Measurements from ENCODE around the gene CAMK4.
A peak's percentile ranks its signal among the peaks of the same experiment; 100 is the strongest.
"Not testable (repeated sequence)": the region's sequence is repeated elsewhere in the genome, so short reads cannot be mapped to it uniquely, and the experiment has no call there.

The CAMK4 gene

DNA sequence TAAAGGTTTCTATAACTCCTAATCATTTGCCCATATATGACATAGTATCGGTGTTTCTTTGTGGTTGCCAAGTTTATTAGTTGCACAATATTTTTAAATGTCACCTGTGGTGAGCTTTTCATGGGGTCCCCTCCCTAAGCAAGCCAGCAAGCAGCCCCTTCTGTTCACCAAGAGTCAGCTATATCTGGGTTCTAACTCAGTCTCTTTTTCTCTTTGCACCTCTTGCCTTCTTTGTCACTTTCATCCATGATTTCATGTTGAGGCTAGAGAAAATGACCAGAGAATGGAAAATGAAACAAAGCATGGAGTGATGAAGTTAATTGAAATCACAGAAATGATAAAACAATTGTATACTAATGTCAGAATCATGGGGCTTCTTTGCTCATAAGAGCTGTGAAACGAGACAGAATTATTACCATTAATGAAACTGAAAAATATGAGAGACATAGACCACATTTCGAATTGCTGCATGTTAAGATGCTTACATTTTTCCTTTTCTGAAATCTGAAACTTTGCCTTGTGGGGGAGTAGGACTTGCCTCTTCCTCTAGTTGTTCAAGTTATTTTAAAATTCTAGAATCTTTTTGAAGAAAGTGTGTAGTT, 75.7 kb downstream of the CAMK4 start:
- Mint-ChIP-seq H3K4me1 (ENCODE audit: low read depth) (peaks cover 42% of the 10 kb centered on the region), H3K36me3 (peaks cover 22% of the 10 kb centered on the region), H3K4me3 (peak overlapping the region; percentile 60), H3K9me3 (ENCODE audit: low read depth) (peaks cover 3% of the 10 kb centered on the region), H3K27me3 (no peaks in the 10 kb centered on the region), H3K27ac (peak overlapping the region; percentile 92)

DNA sequence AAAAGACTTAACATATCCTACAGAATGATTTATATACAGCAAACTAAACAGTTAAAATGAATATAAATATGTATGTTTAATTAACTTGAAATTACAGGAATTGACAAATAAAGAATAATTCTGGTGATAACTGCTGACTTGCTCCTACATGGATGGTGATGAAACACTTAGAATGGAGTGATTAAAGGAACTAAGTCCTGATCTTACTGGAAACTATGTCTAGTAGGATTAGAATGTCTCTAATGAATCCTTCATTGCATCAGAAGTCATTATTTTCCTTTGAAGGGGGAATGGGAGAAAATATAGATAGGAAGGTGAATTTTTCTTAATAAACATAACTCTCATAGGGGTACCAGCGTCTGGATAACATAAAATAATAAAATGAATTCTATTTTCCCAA, 77.1 kb downstream of the CAMK4 start:
- H3K9me3 Mint-ChIP-seq (ENCODE audit: low read depth), result peaks cover 3% of the 10 kb centered on the region
- no peak overlapping the region for H3K4me3 Mint-ChIP-seq
- H3K4me1 Mint-ChIP-seq (ENCODE audit: low read depth), result peaks cover 30% of the 10 kb centered on the region
- H3K27ac Mint-ChIP-seq, result peak overlapping the region; percentile 71
- H3K27me3 Mint-ChIP-seq, result no peaks in the 10 kb centered on the region
- peaks cover 22% of the 10 kb centered on the region for H3K36me3 Mint-ChIP-seq

DNA sequence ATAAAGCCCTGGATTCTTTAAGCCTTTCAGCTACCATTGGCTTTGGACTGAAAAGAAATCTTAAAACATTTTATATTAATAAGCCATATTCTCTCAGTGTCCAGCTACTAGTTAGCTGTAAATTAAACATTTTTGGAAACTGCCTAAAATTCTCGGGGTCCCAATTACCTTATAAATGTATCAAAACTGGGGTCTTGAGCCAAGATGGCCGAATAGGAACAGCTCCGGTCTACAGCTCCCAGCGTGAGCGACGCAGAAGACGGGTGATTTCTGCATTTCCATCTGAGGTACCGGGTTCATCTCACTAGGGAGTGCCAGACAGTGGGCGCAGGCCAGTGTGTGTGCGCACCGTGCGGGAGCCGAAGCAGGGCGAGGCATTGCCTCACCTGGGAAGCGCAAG, 77.9 kb downstream of the CAMK4 start:
- H3K27ac Mint-ChIP-seq; H3K4me3 Mint-ChIP-seq; H3K27me3 Mint-ChIP-seq; H3K9me3 Mint-ChIP-seq (ENCODE audit: low read depth): not testable (repeated sequence)
- Mint-ChIP-seq H3K4me1 (ENCODE audit: low read depth) (peaks cover 27% of the 10 kb centered on the region), H3K36me3 (peaks cover 22% of the 10 kb centered on the region)

DNA sequence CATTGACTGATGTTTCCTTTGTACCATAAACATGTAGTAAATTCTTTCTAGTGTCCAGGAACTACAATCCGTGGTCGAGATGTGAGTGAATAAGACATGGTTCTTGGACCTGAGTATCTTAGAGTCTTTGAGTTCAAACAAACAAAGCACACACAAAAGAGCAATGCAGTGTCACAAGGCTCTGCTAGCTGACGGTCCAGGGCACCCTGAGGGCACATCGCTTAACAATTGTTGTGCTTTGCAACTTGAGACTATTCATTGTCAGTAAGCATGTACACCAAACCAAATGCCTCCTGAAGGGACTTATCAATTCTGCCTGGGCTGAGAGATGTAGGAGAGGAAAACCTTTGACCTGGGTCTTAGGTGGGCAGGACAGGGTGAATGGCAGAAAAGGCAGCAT, 84.8 kb downstream of the CAMK4 start:
- H3K4me1 Mint-ChIP-seq (ENCODE audit: low read depth), result peaks cover 52% of the 10 kb centered on the region
- peak overlapping the region; percentile 4 for H3K4me3 Mint-ChIP-seq
- no peaks in the 10 kb centered on the region for H3K9me3 Mint-ChIP-seq (ENCODE audit: low read depth)
- peaks cover 6% of the 10 kb centered on the region for H3K36me3 Mint-ChIP-seq
- H3K27ac Mint-ChIP-seq, result peak overlapping the region; percentile 89
- H3K27me3 Mint-ChIP-seq, result no peaks in the 10 kb centered on the region

DNA sequence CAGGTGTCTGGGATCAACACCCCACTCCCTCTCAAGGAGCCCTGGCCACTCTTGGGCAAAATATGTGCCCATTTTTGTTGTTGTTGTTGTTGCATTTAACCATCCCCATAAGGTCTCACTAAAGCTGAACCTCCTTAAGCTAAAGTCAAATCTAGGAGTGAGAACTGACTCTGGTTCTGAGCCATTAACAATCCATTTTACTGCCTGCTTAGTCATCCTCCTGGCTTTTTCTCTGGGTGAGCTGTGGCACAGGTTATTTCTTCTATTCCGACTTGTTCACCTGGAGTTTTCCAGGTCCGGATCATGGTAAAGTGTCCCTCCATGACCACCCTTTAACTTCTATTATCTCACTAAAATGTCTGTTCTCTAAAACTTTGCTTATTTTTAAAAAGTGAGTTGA, 85.2 kb downstream of the CAMK4 start:
- H3K36me3 Mint-ChIP-seq, result peaks cover 6% of the 10 kb centered on the region
- H3K4me3 Mint-ChIP-seq, result no peak overlapping the region
- H3K4me1 Mint-ChIP-seq (ENCODE audit: low read depth), result peaks cover 55% of the 10 kb centered on the region
- no peaks in the 10 kb centered on the region for H3K27me3 Mint-ChIP-seq
- H3K9me3 Mint-ChIP-seq (ENCODE audit: low read depth), result no peaks in the 10 kb centered on the region
- H3K27ac Mint-ChIP-seq, result peak overlapping the region; percentile 89

DNA sequence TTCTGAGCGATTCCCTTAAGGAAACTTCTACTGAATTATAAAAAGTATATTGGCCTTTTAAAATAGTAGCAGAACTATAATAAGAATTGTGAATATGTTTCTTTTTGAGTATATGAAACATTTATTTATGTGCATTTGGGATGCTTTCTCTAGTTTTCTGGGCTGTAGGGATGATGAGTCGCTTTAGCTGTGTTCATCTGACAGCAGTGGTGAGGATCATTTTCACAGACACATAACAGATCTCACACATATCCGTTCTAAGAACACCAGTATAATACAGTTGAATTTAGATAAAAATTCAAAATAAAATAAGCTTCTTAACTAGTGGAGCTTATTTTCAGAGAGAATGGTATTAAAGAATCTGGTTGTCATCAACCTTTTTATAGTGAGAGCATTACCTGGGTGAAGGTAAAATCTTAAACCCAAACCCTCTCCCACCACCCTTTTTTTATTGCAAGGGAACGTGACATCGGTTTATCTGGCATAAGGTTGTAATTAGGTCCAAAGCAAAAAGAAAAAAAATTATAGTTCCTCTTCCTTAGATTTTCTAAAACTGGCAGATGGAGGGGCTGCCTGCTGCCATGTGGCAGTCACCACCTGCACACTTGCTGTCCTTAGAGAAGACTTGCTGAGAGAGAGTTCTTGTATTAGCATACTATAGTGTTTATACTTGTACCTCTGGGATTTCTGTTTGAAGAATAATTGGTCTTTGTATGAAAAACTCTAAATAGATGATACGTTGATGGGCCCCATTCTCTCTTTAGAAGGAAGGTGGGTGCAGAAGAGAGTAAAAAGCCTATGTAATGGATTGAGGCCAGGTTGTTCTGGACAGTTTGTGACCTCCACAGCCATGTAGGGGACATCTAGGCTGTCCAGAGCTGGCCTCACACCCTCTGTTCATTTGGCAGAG, 86.8 kb downstream of the CAMK4 start:
- H3K4me1 Mint-ChIP-seq (ENCODE audit: low read depth), result peaks cover 70% of the 10 kb centered on the region
- no peak overlapping the region for H3K4me3 Mint-ChIP-seq
- peaks cover 6% of the 10 kb centered on the region for H3K36me3 Mint-ChIP-seq
- no peaks in the 10 kb centered on the region for H3K27me3 Mint-ChIP-seq
- H3K27ac Mint-ChIP-seq, result peak overlapping the region; percentile 89
- H3K9me3 Mint-ChIP-seq (ENCODE audit: low read depth), result no peaks in the 10 kb centered on the region

DNA sequence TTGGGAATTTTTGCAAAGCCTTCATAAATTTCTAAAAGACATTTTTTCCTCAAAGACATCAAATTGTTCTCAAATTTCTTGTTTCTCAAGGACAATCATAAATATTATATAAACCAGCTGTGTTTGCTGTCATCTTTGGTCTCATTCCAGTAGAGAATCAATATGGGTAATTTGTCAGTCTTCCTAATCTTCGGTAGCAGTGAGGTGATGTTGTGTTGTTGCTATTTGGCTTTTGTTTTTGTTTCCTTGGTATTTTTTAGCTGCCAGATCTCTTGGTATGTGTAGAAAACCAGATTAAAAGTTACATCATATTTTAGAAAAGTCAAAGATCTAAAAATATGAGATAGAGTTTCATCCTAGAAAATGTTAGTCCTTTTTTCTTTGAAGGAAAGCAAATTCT, 87.5 kb downstream of the CAMK4 start:
- peak overlapping the region; percentile 89 for H3K27ac Mint-ChIP-seq
- no peaks in the 10 kb centered on the region for H3K27me3 Mint-ChIP-seq
- H3K4me3 Mint-ChIP-seq, result peak overlapping the region; percentile 1
- peaks cover 6% of the 10 kb centered on the region for H3K36me3 Mint-ChIP-seq
- peaks cover 77% of the 10 kb centered on the region for H3K4me1 Mint-ChIP-seq (ENCODE audit: low read depth)
- H3K9me3 Mint-ChIP-seq (ENCODE audit: low read depth), result no peaks in the 10 kb centered on the region

DNA sequence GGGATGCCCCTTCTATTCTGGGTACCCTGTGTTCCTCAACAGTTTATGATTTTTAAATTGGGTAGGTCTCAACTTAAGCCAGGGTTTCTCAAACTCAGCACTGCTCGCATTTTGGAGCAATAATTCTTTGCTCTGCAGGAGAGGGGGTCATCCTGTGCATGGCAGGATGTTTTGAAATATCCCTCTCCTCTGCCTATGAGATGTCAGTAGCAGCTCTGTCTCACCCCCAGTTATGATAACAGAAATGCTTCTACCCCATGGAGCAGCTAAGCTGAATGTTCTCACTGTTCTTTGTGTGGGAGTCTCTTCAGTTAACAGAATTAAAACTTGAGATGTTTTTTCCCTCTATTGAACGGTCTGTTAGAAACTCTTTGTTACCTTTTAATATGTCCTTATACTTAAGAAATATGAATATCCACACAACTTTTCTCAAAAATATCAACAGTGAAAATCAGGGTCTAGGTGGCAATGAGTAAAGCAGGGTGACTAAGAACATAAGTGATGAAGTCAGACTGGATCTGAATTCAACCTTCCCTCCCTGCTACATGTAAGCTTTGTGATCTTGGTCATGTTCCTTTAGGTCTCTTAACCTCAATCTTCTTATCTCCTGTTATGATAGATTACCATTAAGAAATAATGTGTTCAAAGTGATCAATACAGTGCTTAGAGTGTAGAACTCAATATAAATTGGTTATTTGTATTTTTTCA, 89.0 kb downstream of the CAMK4 start:
- H3K27ac Mint-ChIP-seq, result peak overlapping the region; percentile 89
- peaks cover 6% of the 10 kb centered on the region for H3K36me3 Mint-ChIP-seq
- H3K4me3 Mint-ChIP-seq, result peak overlapping the region; percentile 33
- H3K4me1 Mint-ChIP-seq (ENCODE audit: low read depth), result peaks cover 85% of the 10 kb centered on the region
- no peaks in the 10 kb centered on the region for H3K9me3 Mint-ChIP-seq (ENCODE audit: low read depth)
- H3K27me3 Mint-ChIP-seq, result no peaks in the 10 kb centered on the region

DNA sequence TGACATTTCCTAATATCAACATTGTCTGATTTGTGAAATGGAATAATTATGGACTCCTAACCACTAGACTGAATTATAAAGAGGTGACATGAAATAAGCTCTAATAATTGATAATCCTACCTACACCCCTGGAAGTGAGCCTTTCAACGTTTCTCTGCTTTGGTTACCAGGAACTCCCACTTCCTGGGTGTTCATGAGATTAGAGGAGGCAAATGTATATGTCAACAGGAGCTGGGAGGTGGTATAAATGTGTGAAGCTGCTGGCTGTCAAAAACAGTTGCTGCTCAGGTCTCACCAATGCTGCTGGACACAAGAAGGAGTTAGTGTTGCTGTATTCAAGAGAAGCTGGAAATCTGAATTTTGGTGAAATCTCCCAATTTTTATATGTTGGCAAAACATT, 96.8 kb downstream of the CAMK4 start:
- peaks cover 34% of the 10 kb centered on the region for H3K36me3 Mint-ChIP-seq
- H3K4me1 Mint-ChIP-seq (ENCODE audit: low read depth), result peaks cover 66% of the 10 kb centered on the region
- peak overlapping the region; percentile 83 for H3K27ac Mint-ChIP-seq

DNA sequence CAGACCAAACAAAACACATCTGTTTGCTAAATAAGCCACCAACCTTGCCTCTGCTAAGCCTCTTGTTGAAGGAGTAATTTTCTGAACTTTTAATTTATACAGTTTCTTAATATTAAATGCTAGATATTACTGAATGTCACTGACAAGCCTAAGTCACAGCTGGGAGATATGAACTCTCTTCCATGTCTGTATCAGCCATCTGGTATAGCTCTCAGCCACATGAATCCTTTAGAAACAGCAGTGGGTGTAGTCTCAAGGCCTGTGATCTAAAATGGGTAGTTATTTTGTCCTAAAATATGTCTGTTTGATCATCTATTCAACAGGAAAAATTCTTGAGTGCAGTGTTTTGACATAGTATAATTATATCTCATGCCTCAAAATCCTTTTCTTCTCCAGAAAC, 97.2 kb downstream of the CAMK4 start:
- H3K9me3 Mint-ChIP-seq (ENCODE audit: low read depth), result peaks cover 18% of the 10 kb centered on the region
- H3K4me3 Mint-ChIP-seq, result no peak overlapping the region
- no peaks in the 10 kb centered on the region for H3K27me3 Mint-ChIP-seq
- H3K36me3 Mint-ChIP-seq, result peaks cover 36% of the 10 kb centered on the region
- H3K4me1 Mint-ChIP-seq (ENCODE audit: low read depth), result peaks cover 62% of the 10 kb centered on the region
- peak overlapping the region; percentile 66 for H3K27ac Mint-ChIP-seq

More for the DNA sequence above, 96.8 kb downstream of the CAMK4 start:
- Mint-ChIP-seq H3K4me3 (peak overlapping the region; percentile 5), H3K9me3 (ENCODE audit: low read depth) (peaks cover 18% of the 10 kb centered on the region), H3K27me3 (no peaks in the 10 kb centered on the region)

DNA sequence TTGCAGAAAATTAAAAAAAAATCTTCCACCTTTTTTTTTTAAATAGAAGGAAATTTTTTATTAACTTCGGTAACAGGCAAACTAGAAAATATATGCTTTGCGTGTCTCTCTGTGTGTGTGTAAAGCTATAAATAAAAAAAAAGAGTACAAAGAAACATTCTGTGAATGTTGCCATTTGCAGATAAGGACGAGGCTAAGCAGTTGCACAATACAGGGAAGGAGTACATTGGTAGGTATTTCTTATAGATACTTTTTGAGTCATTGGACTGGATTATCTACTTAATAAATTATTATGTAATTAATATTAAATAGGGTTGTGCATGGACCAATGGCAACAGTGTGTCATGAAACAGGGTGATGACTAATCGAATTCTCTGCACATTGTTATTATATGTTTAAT, 102.4 kb downstream of the CAMK4 start:
- Mint-ChIP-seq H3K9me3 (ENCODE audit: low read depth) (peaks cover 25% of the 10 kb centered on the region), H3K4me1 (ENCODE audit: low read depth) (peaks cover 23% of the 10 kb centered on the region), H3K27ac (no peak overlapping the region), H3K27me3 (no peaks in the 10 kb centered on the region), H3K36me3 (peaks cover 38% of the 10 kb centered on the region), H3K4me3 (no peak overlapping the region)

DNA sequence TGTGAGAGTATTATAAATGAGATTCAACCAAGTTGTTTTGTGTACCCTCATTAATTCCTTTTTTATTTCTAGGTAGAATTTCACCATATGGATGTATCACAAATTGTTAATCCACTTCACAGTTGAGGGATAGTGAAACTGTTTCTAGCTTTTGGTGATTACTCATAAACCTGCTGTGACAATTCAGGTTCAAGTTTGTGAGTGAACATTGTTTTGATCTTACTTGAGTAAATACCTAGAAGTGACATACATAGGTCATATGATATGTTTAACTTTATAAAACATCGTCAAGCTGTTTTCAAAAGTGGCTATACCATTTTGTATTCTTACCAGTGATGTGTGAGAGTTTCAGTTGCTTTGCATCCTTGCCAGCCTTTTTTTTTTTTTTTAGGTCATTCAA, 112.9 kb downstream of the CAMK4 start:
- H3K27ac Mint-ChIP-seq, result peak overlapping the region; percentile 79
- peaks cover 2% of the 10 kb centered on the region for H3K36me3 Mint-ChIP-seq
- no peaks in the 10 kb centered on the region for H3K9me3 Mint-ChIP-seq (ENCODE audit: low read depth)
- H3K27me3 Mint-ChIP-seq, result no peaks in the 10 kb centered on the region
- H3K4me3 Mint-ChIP-seq, result no peak overlapping the region
- H3K4me1 Mint-ChIP-seq (ENCODE audit: low read depth), result peaks cover 87% of the 10 kb centered on the region

DNA sequence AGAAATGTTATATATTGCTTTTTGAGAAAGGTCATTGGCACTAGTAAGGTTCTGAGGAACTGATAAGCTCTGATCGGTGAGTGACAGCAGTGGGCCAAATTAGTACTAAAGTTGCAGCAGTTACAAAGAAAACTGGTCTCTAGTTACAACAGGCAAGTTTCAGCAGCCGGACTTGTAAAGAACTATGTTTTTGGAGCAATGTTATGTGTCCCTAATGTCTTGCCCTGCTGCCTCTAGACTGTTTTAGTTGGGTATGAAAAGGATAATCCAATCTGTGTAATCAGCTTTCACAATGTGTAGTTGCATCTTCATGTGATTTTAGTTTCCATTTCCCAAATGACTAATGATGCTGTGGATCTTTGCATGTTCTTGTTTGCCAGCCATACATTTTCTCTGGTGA, 113.5 kb downstream of the CAMK4 start:
- Mint-ChIP-seq H3K4me1 (ENCODE audit: low read depth) (peaks cover 82% of the 10 kb centered on the region), H3K9me3 (ENCODE audit: low read depth) (no peaks in the 10 kb centered on the region), H3K4me3 (no peak overlapping the region), H3K27ac (peak overlapping the region; percentile 79), H3K27me3 (no peaks in the 10 kb centered on the region), H3K36me3 (peaks cover 2% of the 10 kb centered on the region)

DNA sequence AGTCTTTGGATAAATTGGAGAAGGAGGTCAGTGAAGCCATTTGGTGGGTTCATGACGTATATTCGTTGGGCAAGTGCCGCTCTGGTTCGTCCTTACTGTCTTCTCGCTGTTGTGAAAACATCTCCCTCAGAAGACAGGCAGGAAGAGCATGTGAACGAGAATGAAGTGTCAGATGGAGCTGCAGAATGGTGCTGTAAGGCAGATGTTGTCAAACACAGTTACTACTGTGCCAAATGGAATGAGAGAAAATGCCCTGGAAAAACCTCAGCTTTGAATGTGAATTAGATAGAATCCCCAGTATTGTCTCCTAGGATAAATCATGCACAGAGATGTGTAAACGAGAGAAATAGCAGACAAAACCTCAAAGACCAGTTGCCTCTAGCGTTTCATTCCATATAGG, 121.5 kb downstream of the CAMK4 start:
- Mint-ChIP-seq H3K36me3 (peaks cover 23% of the 10 kb centered on the region), H3K27ac (no peak overlapping the region), H3K4me1 (ENCODE audit: low read depth) (peaks cover 57% of the 10 kb centered on the region), H3K4me3 (no peak overlapping the region), H3K9me3 (ENCODE audit: low read depth) (no peaks in the 10 kb centered on the region), H3K27me3 (no peaks in the 10 kb centered on the region)

DNA sequence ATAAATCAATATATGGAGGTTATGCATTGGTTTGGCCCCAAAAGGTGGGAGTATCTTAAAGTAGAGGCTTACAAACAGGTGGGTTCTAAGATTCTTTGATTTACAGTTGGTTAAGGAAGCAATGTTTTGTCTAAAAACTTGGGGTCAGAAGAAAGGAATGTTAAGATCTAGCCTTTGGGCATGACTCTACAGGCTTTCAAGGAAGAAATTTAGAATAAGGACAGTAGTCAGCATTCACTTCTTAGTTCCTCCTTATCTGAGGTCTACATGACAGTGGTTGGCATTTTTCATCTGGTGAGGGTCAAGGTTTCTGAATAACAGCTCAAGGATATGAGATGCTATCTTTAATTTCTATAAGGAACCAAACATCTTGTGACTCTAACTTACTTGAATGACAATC, 122.8 kb downstream of the CAMK4 start:
- no peaks in the 10 kb centered on the region for H3K27me3 Mint-ChIP-seq
- H3K27ac Mint-ChIP-seq, result peak overlapping the region; percentile 46
- H3K4me3 Mint-ChIP-seq, result no peak overlapping the region
- no peaks in the 10 kb centered on the region for H3K9me3 Mint-ChIP-seq (ENCODE audit: low read depth)
- peaks cover 26% of the 10 kb centered on the region for H3K36me3 Mint-ChIP-seq
- H3K4me1 Mint-ChIP-seq (ENCODE audit: low read depth), result peaks cover 51% of the 10 kb centered on the region

Data from activated naive CD8-positive, alpha-beta T cell (primary cell).